GM19395 (cell line): ENCODE measurements around the gene GABPB2.

Source experiments
- ATAC-seq: cut with Tn5 transposase; IDR thresholded peaks from one replicate; pipeline ENCODE4 v1.9.1; 2021; ENCODE audit warnings: mild to moderate bottlenecking, moderate library complexity; ENCODE audit not compliant: unreplicated experiment

The GABPB2 gene

GRCh38 chr1:151158326-151158725 is 87.8 kb downstream of the GABPB2 start:
- ATAC-seq = no peak

GRCh38 chr1:151158751-151159251 is 88.2 kb downstream of the GABPB2 start:
- ATAC-seq = no peak

GRCh38 chr1:151159373-151159772 is 88.8 kb downstream of the GABPB2 start:
- no peak for ATAC-seq

- no peak for ATAC-seq
Measured at GRCh38 chr1:151164732-151165280, 94.2 kb downstream of the GABPB2 start.

- ATAC-seq = no peak
Measured at GRCh38 chr1:151165281-151165737, 94.7 kb downstream of the GABPB2 start.

- peak; percentile 82 for ATAC-seq
Measured at GRCh38 chr1:151165738-151166504, 95.4 kb downstream of the GABPB2 start, which contains the start of the genes LYSMD1 and SCNM1. Gene LYSMD1 (minus strand): TSS chr1:151165902. CDS start chr1:151165258, 644 bp downstream. Gene SCNM1 (plus strand): TSS chr1:151166144. CDS start chr1:151166153, 9 bp downstream.

GRCh38 chr1:151166505-151166956 is 96.0 kb downstream of the GABPB2 start:
- ATAC-seq = no peak

- no peak for ATAC-seq
Measured at GRCh38 chr1:151167116-151167515, 96.6 kb downstream of the GABPB2 start.

GRCh38 chr1:151171190-151171589 is 100.6 kb downstream of the GABPB2 start:
- ATAC-seq = no peak
